Measurements from ENCODE around the gene SPSB1. TPM values are rescaled to one million over a fixed set of nuclear protein-coding genes. Genes with fewer than 3 reads are reported as not detected.
"Not testable (repeated sequence)": the region's sequence is repeated elsewhere in the genome, so short reads cannot be mapped to it uniquely, and the experiment has no call there.

SPSB1 gene
- total RNA-seq, 1 experiment from 2014 or later = 14.3 TPM

- DNase-seq (ENCODE audit: low read depth) = no peak
Measured at GRCh38 chr1:9366943-9367780, 74.5 kb downstream of the SPSB1 start.

- no peak for DNase-seq (ENCODE audit: low read depth)
Measured at GRCh38 chr1:9367806-9368205, 75.1 kb downstream of the SPSB1 start.

GRCh38 chr1:9368356-9368755 is 75.7 kb downstream of the SPSB1 start:
- no peak for DNase-seq (ENCODE audit: low read depth)

DNA sequence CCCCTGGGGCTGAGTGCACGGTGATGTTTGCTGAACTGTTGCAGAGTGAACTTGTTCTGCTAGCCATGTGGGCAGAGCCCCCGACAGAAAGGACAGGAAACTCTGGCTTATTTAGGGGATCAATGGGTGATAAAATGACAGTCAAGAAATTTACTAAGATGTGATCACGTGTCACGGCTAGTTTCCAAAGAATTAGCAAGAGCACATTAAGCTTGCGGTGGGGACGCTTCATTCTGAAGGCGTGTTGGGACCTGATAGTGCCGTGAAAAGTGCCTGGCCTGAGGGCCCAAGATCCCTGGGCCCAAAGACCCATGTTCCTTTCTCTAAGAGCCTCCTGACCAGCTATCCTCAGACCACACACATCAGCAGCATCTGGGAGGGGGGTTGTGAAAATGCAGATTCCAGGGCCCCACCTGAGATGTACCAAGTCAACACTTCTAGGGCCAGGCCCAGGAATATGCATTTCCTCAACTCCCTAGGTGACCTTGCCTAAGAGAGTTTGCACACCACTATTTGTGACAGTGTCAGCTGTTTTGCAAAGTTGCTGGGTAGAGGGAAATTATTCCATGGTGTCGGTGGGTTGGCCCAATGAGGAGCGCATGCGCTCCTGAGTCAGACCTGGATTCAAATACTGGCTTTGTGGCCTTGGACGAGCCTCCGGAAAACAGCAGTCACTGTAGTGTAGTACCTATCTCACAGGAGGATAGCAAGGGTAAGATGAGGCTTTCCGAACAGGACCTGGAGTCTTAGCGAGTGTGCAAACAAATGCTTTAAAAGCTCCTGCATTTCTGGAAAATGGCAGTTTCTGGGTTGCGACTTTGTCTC is 77.5 kb downstream of the SPSB1 start:
- no peak for DNase-seq (ENCODE audit: low read depth)

GRCh38 chr1:9371391-9371935 is 78.8 kb downstream of the SPSB1 start:
- DNase-seq (ENCODE audit: low read depth) = peak; percentile 40

DNA sequence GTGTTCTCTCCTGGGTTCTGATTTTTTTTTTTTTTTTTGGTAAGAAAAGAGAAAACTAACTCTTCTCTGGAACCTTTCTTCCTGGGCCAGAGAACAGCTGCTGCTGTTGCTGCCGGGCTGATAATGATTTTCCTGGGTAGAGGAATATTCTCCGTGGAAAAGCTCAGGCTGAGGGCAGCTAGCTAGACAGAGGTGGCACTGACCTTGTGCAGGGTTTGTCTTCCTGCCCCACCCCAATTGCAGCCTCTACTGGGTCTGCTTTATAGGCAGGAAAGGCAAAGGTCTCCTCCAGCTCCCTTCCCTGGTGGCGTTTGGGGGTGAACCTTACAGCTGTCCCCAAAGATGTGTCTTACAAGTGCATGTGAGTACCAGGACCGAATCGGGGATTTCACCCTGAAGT is 79.3 kb downstream of the SPSB1 start:
- DNase-seq (ENCODE audit: low read depth) = no peak

- no peak for DNase-seq (ENCODE audit: low read depth)
Measured at GRCh38 chr1:9373619-9374018, 80.9 kb downstream of the SPSB1 start.

DNA sequence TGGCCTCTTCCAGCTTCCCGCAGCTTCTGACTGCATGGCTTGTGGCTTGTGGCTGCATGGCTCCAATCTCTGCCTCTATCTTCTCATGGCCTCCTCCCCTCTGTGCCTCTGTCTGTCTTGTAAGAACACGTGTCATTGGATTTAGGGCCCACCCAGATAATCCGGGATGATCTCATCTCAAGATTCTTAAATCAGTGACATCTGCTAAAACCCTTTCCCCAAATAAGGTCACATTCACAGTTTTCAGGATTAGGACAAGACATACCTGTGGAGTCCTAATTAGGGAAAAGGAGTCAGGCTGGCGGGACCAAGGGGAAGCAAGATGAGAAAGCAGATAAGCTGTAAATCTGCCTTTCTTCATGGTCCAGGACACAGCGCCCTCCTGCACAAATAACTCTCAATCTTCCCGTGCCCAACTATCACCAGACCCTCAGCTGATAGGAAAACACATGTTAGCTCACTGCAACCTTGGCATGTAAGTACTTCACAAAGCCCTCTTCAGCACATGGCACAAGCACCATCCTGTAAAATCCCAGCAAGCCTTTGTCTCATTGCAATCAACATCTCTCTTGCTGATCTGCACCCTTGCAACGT is 82.2 kb downstream of the SPSB1 start:
- no peak for DNase-seq (ENCODE audit: low read depth)

GRCh38 chr1:9375912-9376311 is 83.2 kb downstream of the SPSB1 start:
- DNase-seq (ENCODE audit: low read depth) = no peak

DNA sequence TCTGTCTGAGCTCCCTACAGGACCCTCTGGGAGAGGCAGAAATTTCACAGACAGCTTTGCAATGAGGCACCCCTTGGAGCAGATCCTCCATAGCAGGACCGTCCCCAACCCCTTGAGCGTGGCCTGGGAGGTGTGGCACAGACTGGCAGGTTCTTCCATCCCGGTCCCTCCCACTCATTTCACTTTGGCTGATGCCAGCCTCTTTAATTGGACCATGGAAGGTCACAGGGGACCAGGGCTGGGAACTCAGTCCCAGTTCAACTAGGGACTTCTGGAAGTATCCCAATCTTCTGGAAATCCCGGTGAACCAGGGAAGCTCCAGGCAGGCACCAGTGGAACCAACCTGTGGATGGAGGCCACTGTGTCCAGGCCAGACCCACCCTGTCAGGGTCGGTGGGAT is 83.7 kb downstream of the SPSB1 start:
- peak; percentile 45 for DNase-seq (ENCODE audit: low read depth)

GRCh38 chr1:9376886-9377333 is 84.2 kb downstream of the SPSB1 start:
- peak; percentile 86 for DNase-seq (ENCODE audit: low read depth)

GRCh38 chr1:9378801-9379200 is 86.1 kb downstream of the SPSB1 start:
- DNase-seq (ENCODE audit: low read depth) = no peak

GRCh38 chr1:9380711-9381110 is 88.0 kb downstream of the SPSB1 start:
- no peak for DNase-seq (ENCODE audit: low read depth)

- no peak for DNase-seq (ENCODE audit: low read depth)
Measured at GRCh38 chr1:9382643-9383491, 90.2 kb downstream of the SPSB1 start.

- no peak for DNase-seq (ENCODE audit: low read depth)
Measured at GRCh38 chr1:9384128-9384527, 91.4 kb downstream of the SPSB1 start.

- no peak for DNase-seq (ENCODE audit: low read depth)
Measured at GRCh38 chr1:9384751-9385245, 92.1 kb downstream of the SPSB1 start.

DNA sequence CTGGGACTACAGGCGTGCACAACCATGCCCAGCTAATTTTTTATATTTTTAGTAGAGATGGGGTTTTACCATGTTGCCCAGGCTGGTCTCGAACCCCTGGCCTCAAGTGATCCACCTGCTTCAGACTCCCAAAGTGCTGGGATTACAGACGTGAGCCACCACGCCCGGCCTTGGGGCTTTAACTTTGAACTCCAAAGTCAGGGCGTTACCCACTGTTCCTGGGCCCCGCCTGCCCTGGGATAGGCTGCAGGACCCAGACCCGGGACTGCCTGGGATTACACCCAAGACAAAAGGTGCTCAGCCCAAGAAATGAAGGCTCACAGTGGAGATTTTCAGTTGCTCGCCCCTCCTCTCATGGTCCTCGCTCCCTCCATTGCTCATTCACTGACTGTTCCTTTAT is 92.7 kb downstream of the SPSB1 start:
- not testable (repeated sequence) for DNase-seq (ENCODE audit: low read depth)

DNA sequence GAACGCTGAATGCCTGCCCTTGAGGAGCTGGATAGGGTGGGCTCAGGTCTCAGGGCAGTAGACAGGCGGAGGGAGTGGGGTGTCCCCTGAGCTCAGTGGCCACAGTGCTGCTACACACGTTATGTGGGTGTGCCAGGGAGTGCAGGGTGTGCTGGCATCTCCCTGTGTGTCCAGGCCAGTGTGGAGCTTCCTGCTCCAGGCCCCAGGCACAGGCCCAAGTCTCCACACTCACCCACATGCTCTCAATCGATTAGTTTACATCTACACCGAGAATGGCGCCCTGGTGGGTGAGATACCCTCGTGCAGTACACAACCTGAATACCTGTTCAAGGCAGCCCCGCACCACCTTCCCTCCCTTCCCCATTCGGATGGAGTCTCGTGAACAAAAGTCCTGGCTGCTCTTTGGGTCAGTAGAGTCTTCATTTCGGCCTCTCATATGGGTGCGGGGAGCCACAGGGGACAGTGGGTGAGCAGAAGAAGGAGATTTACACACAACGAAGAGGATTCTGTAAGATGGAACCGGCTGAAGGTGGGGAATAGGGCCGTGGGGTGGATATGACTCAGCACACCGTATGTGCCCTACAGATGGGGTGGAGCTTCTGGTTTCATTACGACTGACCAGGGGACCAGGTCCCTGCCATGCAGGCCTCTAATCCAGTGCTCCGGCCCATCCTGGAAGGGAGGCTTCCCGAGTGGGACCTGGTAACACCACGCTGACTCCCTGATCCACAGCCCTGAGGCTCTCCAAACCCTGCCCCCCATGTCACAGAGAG is 93.3 kb downstream of the SPSB1 start:
- no peak for DNase-seq (ENCODE audit: low read depth)

DNA sequence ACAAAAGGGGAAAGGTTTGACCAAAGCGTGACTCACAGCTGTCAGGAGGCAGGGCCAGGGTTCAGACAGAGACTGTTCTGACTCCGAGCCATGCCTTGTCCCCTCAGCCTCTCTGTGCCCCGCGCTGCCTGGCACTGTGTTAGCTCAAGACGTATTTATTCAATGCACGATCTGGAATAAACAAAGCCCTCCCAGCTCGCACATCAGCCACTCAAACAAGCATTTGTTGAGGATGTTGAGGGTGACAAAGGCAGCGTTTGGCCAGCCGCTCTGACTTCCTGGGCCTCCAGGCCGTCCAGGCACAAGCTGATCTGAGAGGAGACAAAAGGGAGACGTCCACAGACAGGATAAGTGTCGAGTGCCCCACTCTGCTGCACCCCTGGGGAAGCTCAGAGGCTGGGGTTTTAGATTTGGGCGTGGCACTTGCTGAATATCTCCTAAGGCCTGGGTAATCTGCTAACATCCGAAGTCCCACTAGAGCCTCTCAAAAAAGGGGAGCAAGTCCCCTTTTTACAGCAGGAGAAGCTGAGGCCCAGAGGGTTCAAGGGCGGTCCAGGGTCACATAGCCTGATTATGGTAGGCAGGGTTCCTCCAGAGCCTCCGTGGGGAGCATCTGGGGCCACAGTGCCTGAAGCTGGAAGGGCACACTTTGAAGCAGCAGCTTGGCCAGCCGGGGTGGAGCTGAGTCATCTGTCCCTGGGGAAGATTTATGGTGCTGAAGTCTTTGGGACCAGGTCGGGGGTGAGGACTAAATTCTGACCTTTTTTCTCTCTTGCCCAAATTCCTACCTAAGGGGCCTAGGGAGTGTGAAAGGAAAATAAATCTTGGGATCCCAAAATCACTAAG is 95.9 kb downstream of the SPSB1 start:
- DNase-seq (ENCODE audit: low read depth) = peak; percentile 59

All from M059J (cell line).